H1 (cell line): ENCODE data around the gene SLC37A3. TPM values are rescaled to one million over a fixed set of nuclear protein-coding genes. Genes with fewer than 3 reads are reported as not detected.

Experiments
- SUZ12 ChIP-seq: fragments of 200-600 bp; sonication (generic); IDR thresholded peaks from 2 replicates; pipeline ENCODE4 v1.6.1; 2012; ENCODE audit warnings: mild to moderate bottlenecking, inconsistent platforms, low read length, moderate library complexity, mixed read lengths
- TEAD4 ChIP-seq: IDR thresholded peaks from 2 replicates; pipeline ENCODE4 v1.6.1; 2012; ENCODE audit warnings: low read depth, low read length, inconsistent platforms, mixed read lengths
- polyA plus RNA-seq, 7 experiments: library from polyadenylated mRNA; depleted of rRNA in 3 of 7; stranded (reverse) in 5 of 7; unstranded in 2 of 7; fragments of >200 nt in 5 of 7; fragments of 200-250 nt in 2 of 7; gene quantifications; 1 replicate in 5 of 7; 2 replicates in 1 of 7; 4 replicates in 1 of 7; pipeline versions ENCODE4 v1.2.1 to v1.2.3, GENCODE V29; 2011 to 2013; ENCODE audit warnings: missing spikeins in 2 of 7, mixed read lengths in 2 of 7
- total RNA-seq: library from RNA; stranded (reverse); fragmentation: NEBNext Ultra II Directional; extraction: Animal tissue kit (Norgen Biotek cat#: 25700); gene quantifications from 2 replicates; pipeline ENCODE4 v1.2.1, GENCODE V29; 2021

The SLC37A3 gene
- total and polyA plus RNA-seq, 2 of the 8 experiments (the other 6 are each of a cell fraction or from before 2014, with no cell fraction given) = 58.2 to 71.0 TPM

- TF ChIP-seq SUZ12 = no peak
- no peak for TF ChIP-seq TEAD4
Measured at GRCh38 chr7:140333223-140333622, 65.1 kb downstream of the SLC37A3 start (continued).
